Prostate gland (tissue), 2 donors: Measurements from ENCODE around the gene FAM98A.

ENCODE experiments used
- CTCF ChIP-seq, 4 experiments: fragments of 200-600 bp in 2 of 4; fragments of 450-650 bp in 2 of 4; sonication (generic) in 2 of 4; IDR thresholded peaks; 1 replicate in 3 of 4; 2 replicates in 1 of 4; pipeline ENCODE4 v1.5.1; 2016 to 2019; ENCODE audit warnings: antibody characterized with exemption in 4 of 4, mild to moderate bottlenecking in 2 of 4, moderate library complexity in 2 of 4
- POLR2AphosphoS5 ChIP-seq: sonication (generic); formaldehyde crosslinking; IDR thresholded peaks from one replicate; pipeline ENCODE4 v1.6.1; 2017; ENCODE audit warnings: antibody characterized with exemption

- no peak for TF ChIP-seq CTCF (IDR thresholded peaks at IDR 0.05)
- TF ChIP-seq POLR2AphosphoS5 = no peak
Observed at GRCh38 chr2:33559328-33559727, 39.8 kb downstream of the FAM98A start.
